IMR-90 (cell line): ENCODE measurements around the gene PSMD2. TPM values are rescaled to one million over a fixed set of nuclear protein-coding genes. Genes with fewer than 3 reads are reported as not detected.

Experiments used
- ATAC-seq: fragments of 200-7000 bp; cut with Tn5 transposase; 2 replicates; pipeline ENCODE4 v1.9.1; 2020; ENCODE audit warnings: low read depth, mild to moderate bottlenecking, moderate library complexity
- BruUV-seq: library from RNA; stranded (reverse); fragments of 400-500 nt; replicated peaks from 2 replicates; lab custom pipeline; 2021; lab: Mats Ljungman, UMichigan
- CTCF ChIA-PET: fragments of 300-600 bp; formaldehyde crosslinking; extraction: SDS; loops from one replicate; lab custom pipeline; 2021; ENCODE audit warnings: antibody characterized with exemption; lab: Yijun Ruan, JAX
- POLR2A ChIA-PET: fragments of 300-600 bp; sonication (Branson Sonifier 250); formaldehyde crosslinking; loops from one replicate; lab custom pipeline; 2022; ENCODE audit warnings: antibody characterized with exemption; ENCODE audit not compliant: unreplicated experiment; lab: Charles Lee
- DNase-seq: peaks from one replicate; pipeline ENCODE4 v3.0.0; 2013
- H2AFZ ChIP-seq: replicated peaks from 2 replicates; pipeline ENCODE3; 2013; ENCODE audit warnings: low read length, mild to moderate bottlenecking; ENCODE audit not compliant: poor library complexity
- H2AK5ac ChIP-seq: 2 replicates; pipeline ENCODE4 v1.6.1; 2013; ENCODE audit warnings: low read depth, low read length, inconsistent platforms
- H2AK9ac ChIP-seq: replicated peaks from 2 replicates; pipeline ENCODE3; 2013; ENCODE audit warnings: mild to moderate bottlenecking, low read depth, low read length, moderate library complexity; ENCODE audit not compliant: poor library complexity
- H2BK120ac ChIP-seq: 2 replicates; pipeline ENCODE4 v1.6.1; 2013; ENCODE audit warnings: low read depth, low read length, inconsistent platforms
- H2BK15ac ChIP-seq: 3 replicates; pipeline ENCODE4 v1.6.1; 2013; ENCODE audit warnings: low read depth, low read length, inconsistent platforms
- H2BK20ac ChIP-seq: 2 replicates; pipeline ENCODE4 v1.6.1; 2013; ENCODE audit warnings: low read depth, mild to moderate bottlenecking, inconsistent platforms, low read length, moderate library complexity
- H2BK5ac ChIP-seq: 2 replicates; pipeline ENCODE4 v1.6.1; 2013; ENCODE audit warnings: mild to moderate bottlenecking, low read depth, low read length, inconsistent platforms; ENCODE audit not compliant: poor library complexity, severe bottlenecking
- H3K14ac ChIP-seq: replicated peaks from 2 replicates; pipeline ENCODE4 v1.6.1; 2013; ENCODE audit warnings: low read depth, low read length, inconsistent platforms
- H3K18ac ChIP-seq: 2 replicates; pipeline ENCODE4 v1.6.1; 2013; ENCODE audit warnings: low read depth, low read length, control low read depth
- H3K23ac ChIP-seq: 2 replicates; pipeline ENCODE4 v1.6.1; 2013; ENCODE audit warnings: low read depth, low read length, inconsistent platforms
- H3K27ac ChIP-seq: 2 replicates; pipeline ENCODE4 v1.5.1; 2013; ENCODE audit warnings: mild to moderate bottlenecking, control low read depth, low read length; ENCODE audit not compliant: insufficient read depth
- H3K27me3 ChIP-seq: 2 replicates; pipeline ENCODE4 v1.6.1; 2013; ENCODE audit warnings: low read length; ENCODE audit not compliant: control insufficient read depth, insufficient read depth
- H3K36me3 ChIP-seq: 2 replicates; pipeline ENCODE4 v1.6.1; 2013; ENCODE audit warnings: low read length, mixed read lengths; ENCODE audit not compliant: control insufficient read depth, insufficient read depth
- H3K4ac ChIP-seq: 2 replicates; pipeline ENCODE4 v1.6.1; 2013; ENCODE audit warnings: low read depth, low read length, inconsistent platforms
- H3K4me1 ChIP-seq: 2 replicates; pipeline ENCODE4 v1.6.1; 2013; ENCODE audit warnings: low read length, mixed read lengths; ENCODE audit not compliant: control insufficient read depth, insufficient read depth
- H3K4me2 ChIP-seq: 2 replicates; pipeline ENCODE4 v1.6.1; 2013; ENCODE audit warnings: low read depth, mild to moderate bottlenecking, control low read depth, low read length, moderate library complexity
- H3K4me3 ChIP-seq: 2 replicates; pipeline ENCODE4 v1.5.1; 2013; ENCODE audit warnings: low read depth, mild to moderate bottlenecking, control low read depth, low read length, moderate library complexity; ENCODE audit not compliant: insufficient read depth
- H3K56ac ChIP-seq: 2 replicates; pipeline ENCODE4 v1.6.1; 2013; ENCODE audit warnings: low read length, inconsistent platforms; ENCODE audit not compliant: insufficient read depth; ENCODE audit errors: extremely low read depth
- H3K79me1 ChIP-seq, 2 experiments: 2 replicates each; pipeline ENCODE4 v1.6.1; 2013; ENCODE audit warnings: low read length in 2 of 2, inconsistent platforms in 1 of 2, low read depth in 1 of 2
- H3K9ac ChIP-seq: 2 replicates; pipeline ENCODE4 v1.6.1; 2013; ENCODE audit warnings: low read depth, low read length, control low read depth
- H3K9me1 ChIP-seq: 2 replicates; pipeline ENCODE4 v1.6.1; 2013; ENCODE audit warnings: low read length, inconsistent platforms; ENCODE audit not compliant: insufficient read depth
- H3K9me3 ChIP-seq: 2 replicates; pipeline ENCODE4 v1.6.1; 2013; ENCODE audit warnings: low read length; ENCODE audit not compliant: control insufficient read depth, insufficient read depth
- H4K20me1 ChIP-seq: 2 replicates; pipeline ENCODE4 v1.6.1; 2013; ENCODE audit warnings: low read length, inconsistent platforms; ENCODE audit not compliant: insufficient read depth
- H4K5ac ChIP-seq: 2 replicates; pipeline ENCODE4 v1.6.1; 2013; ENCODE audit warnings: mild to moderate bottlenecking, low read depth, low read length, control low read depth
- H4K8ac ChIP-seq, 2 experiments: 2 replicates each; pipeline ENCODE4 v1.6.1; 2013; ENCODE audit warnings: low read depth in 2 of 2, low read length in 2 of 2, control low read depth in 1 of 2, inconsistent platforms in 1 of 2
- H4K91ac ChIP-seq: 2 replicates; pipeline ENCODE4 v1.6.1; 2013; ENCODE audit warnings: low read depth, low read length, inconsistent platforms; ENCODE audit not compliant: insufficient read depth
- RFX5 ChIP-seq: IDR thresholded peaks from 2 replicates; pipeline ENCODE4 v1.8.0; 2012; ENCODE audit warnings: low read depth, mild to moderate bottlenecking, low read length, moderate library complexity
- WGBS, 2 experiments: methylation state at CpG; one replicate each; pipeline versions ENCODE4 v1.1.5 to v1.1.7; 2013; ENCODE audit warnings: missing lambda C conversion rate in 2 of 2; ENCODE audit not compliant: insufficient read length in 1 of 2; ENCODE audit errors: extremely low coverage in 2 of 2; 5-methylcytosine and 5-hydroxymethylcytosine counted together
- dilution Hi-C: fragments of 300-500 bp; cut with HindIII; formaldehyde crosslinking; loops from one replicate; pipeline ENCODE4 v1.14.3; 2018; ENCODE audit warnings: low sequenced_read_pairs; ENCODE audit not compliant: unreplicated experiment
- in situ Hi-C: fragments of 300-500 bp; cut with MboI; formaldehyde crosslinking; loops from 3 replicates; pipeline ENCODE4 v1.14.3; 2019; ENCODE audit warnings: low sequenced_read_pairs, inconsistent platforms, mixed read lengths
- intact Hi-C: fragments of 100-400 bp; cut with micrococcal nuclease; formaldehyde crosslinking; loops from 2 replicates; pipeline ENCODE4 v1.10.0; 2022
- polyA plus RNA-seq, 3 experiments: library from polyadenylated mRNA; depleted of rRNA; stranded (reverse); fragments of >200 nt; gene quantifications; 2 replicates each; pipeline ENCODE4 v1.2.3, GENCODE V29; 2012; ENCODE audit warnings: low replicate concordance in 1 of 3
- total RNA-seq: library from RNA; depleted of rRNA; stranded (reverse); fragments of >200 nt; gene quantifications from 2 replicates; pipeline ENCODE4 v1.2.3, GENCODE V29; 2012

PSMD2 gene
- total and polyA plus RNA-seq, 2 of the 4 experiments (the other 2 are of a cell fraction), result 514 to 872 TPM

- H3K56ac ChIP-seq, result no peak overlapping the region
- no peak overlapping the region for H2AFZ ChIP-seq
- H3K4ac ChIP-seq, result no peak overlapping the region
- no peak overlapping the region for H3K4me3 ChIP-seq
- no peak overlapping the region for H2AK9ac ChIP-seq
- H3K9me1 ChIP-seq, result peaks cover 25% of the 10 kb centered on the region
- no peak for DNase-seq
- H3K9me3 ChIP-seq, result no peaks in the 10 kb centered on the region
- no peak overlapping the region for H3K27ac ChIP-seq
- H4K8ac ChIP-seq, result no peak overlapping the region
- CTCF ChIA-PET, result no interaction called here
- H3K4me2 ChIP-seq, result no peak overlapping the region
- dilution Hi-C loops (no loop called here), intact Hi-C loops (loop anchor here (10.0 kb wide), 1 partner anchor 1433 kb away; no protein-coding TSS in a partner anchor), in situ Hi-C loops (no loop called here)
- BruUV-seq, result no TSS peak
- no peak overlapping the region for H3K18ac ChIP-seq
- H3K79me1 ChIP-seq, result peaks cover 18 to 59% of the 10 kb centered on the region in 2 experiments; a peak in 3 of 4 replicates
- no peak overlapping the region for H2BK15ac ChIP-seq
- no peak overlapping the region for H2BK20ac ChIP-seq
- POLR2A ChIA-PET, result no interaction called here
- peaks cover 24% of the 10 kb centered on the region for H3K36me3 ChIP-seq
- H2AK5ac ChIP-seq, result no peak overlapping the region
- H3K23ac ChIP-seq, result no peak overlapping the region
- no peak overlapping the region for H2BK5ac ChIP-seq
- H3K9ac ChIP-seq, result no peak overlapping the region
- peaks cover 17% of the 10 kb centered on the region; the same call in 1 of the 2 replicates for H4K20me1 ChIP-seq
- no peak overlapping the region for H4K5ac ChIP-seq
- H3K4me1 ChIP-seq, result peaks cover 35% of the 10 kb centered on the region
- H4K91ac ChIP-seq, result no peak overlapping the region
- no peak overlapping the region for H2BK120ac ChIP-seq
- TF ChIP-seq RFX5, result no peak
- 100% methylated on average over 3 of the region's 7 CpGs; no CpG with 5 or more reads in 1 of the 2 experiments for WGBS, 2 experiments
- H3K14ac ChIP-seq, result no peak overlapping the region
- no peak for ATAC-seq
- H3K27me3 ChIP-seq, result no peaks in the 10 kb centered on the region
These were observed 42.9 kb downstream of the PSMD2 start for GRCh38 chr3:184341925-184342324.
